ENCODE data around the gene CD177.
"Not testable (repeated sequence)": the region's sequence is repeated elsewhere in the genome, so short reads cannot be mapped to it uniquely, and the experiment has no call there.

The CD177 gene

DNA sequence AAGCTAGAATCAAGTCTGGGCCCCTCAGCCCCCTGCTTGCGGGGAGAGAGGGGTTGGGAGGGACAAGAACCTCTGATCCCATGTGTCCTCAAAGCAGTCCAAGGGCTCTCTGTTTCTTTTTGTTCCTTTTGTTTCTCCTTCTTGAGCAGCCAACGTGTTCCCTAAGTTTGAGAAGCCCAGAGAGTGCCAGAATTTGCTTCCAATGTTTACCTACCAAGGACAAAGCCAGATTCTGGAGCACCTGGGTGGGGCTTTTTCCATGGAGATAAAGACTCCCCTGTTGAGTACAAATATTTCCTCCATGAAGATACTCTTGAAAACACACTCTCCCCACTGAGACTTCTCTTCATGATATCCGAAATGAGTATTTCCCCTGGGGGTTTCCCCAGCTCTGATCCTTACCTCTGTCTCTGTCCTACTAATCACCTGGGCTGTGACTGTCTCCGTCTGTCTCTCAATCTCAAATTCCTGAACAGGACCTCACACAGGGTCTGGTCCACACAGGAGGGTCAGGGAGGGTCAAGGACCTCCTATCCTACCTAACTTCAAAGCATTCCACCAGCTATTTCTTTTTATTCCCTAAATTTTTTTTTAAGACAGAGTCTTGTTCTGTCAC lies 27.4 kb downstream of the CD177 start:
- DNase-seq (ENCODE audit: low read depth in 2 of 2), result no peak

DNA sequence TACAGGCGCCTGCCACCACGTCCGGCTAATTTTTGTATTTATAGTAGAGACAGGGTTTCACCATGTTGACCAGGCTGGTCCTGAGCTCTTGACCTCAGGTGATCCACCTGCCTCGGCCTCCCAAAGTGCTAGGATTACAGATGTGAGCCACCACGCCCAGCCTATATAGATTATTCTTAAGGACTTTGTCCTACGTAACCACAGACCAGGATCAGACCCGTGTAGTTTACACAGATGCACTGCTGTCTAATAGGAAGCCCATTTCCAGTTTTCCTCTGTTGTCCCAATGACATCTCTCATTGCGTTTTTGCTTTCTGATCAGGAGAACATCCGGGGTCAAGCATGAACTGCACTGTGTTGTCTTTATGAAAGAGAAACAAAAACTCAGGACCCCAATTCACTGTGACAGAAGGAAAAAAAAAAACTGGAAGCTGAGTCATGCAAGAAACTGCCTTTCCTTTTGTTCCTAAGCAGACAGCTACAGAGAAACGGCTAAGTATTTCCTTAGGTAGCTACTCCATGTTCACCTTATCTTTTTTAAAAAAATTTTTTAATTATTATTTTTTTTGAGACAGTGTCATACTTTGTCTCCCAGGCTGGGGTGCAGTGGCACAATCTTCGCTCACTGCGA lies 29.2 kb downstream of the CD177 start:
- not testable (repeated sequence) for DNase-seq (ENCODE audit: low read depth in 2 of 2)

DNA sequence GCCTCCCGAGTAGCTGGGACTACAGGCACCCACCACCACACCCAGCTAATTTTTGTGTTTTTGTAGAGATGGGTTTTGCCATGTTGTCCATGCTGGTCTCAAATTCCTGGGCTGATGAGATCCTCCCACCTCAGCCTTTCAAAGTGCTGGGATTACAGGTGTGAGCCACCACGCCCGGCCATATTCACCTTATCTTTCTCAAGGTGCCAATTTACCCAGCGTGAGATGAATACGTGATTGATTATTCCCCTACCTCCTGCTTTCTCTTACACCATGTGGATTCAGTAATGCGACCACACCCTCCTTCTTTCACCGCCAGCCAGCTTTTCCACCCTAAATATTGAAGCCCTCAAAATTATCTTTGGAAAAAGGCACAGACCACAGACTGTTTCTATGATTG lies 29.8 kb downstream of the CD177 start:
- not testable (repeated sequence) for DNase-seq (ENCODE audit: low read depth in 2 of 2)

DNA sequence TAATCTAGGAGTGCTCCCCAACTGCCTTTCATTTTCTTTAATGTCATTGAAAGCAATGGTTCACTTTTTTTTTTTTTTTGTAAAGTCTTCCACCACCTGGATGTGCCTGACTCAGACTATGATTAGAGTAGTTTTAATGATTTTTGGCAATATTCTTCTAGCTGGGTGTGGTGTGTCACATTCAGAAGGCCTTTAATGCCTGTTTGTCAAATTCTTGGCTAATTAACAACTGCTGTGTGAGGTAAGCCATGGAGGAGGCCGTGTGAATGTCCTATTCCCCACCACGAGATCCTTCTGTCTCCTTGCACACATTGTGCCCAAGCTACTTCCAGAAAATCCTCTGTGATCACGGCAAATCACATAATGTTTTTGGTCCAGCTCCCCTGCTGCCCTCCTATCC lies 30.3 kb downstream of the CD177 start:
- not testable (repeated sequence) for DNase-seq (ENCODE audit: low read depth in 2 of 2)

DNA sequence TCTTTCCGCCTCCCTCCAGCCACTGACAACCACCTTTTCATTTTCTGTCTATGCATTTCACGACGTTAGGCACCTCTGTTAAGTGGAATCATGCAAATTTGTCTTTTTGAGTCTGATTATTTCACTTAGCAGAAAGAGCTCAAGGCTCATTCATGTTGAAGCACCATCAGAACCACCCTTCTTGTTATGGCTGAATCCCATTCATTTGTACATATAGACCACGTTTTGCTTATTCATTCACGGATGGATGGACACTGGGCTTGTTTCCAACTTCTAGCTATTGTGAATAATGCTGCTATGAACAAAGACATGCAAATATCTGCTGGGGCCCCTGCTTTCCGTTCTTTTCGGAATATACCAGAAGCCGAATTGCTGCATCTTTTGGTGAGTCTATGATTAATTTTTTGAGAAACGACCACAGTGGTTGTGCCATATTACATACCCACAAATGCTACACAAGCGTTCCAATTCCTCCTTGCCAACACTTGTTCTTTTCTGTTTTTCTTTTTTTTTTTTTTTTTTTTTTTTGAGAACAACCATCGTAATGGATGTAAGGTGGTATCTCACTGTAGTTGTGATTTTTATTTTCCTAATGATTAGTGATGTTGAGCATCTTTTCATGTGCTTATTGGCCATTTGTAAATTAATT lies 37.5 kb downstream of the CD177 start:
- not testable (repeated sequence) for DNase-seq (ENCODE audit: low read depth in 2 of 2)

DNA sequence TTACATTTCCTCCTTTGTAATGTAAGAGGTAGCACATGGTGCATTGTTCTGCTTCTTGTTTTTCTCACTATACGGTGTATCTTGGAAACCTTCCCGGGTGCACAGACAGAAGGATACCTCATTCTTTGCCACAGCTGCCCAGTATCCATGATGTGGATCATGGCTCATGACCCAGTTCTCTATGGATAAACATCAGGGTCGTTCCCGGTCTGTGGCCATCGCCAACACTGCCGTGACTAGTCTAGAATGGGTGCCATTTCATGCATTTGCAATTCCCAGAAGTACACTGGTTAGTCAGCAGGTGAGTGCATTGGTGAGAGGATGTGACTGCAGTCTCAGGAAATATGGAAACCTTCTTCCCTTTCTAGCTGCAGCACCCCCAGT lies 38.1 kb downstream of the CD177 start:
- DNase-seq (ENCODE audit: low read depth in 2 of 2), result not testable (repeated sequence)

DNA sequence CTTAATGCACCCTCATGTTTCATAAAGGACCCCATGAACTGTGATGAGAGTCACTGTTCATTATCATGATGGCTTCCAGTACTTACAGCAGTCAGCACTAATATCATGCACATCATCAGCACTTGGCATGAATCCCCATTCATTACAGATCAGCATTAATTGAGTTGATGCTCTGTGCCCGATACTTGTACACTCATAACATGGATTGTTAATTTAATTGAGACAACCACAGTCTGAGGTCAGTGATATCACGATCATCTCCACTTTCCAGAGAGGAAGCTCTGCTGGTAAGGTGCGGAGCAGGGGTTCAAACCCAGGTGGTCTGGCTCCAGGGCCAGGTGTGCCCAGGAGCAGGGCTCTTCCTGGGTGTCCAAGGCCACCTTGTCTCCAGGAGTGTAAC lies 40.0 kb downstream of the CD177 start:
- not testable (repeated sequence) for DNase-seq (ENCODE audit: low read depth in 2 of 2)

DNA sequence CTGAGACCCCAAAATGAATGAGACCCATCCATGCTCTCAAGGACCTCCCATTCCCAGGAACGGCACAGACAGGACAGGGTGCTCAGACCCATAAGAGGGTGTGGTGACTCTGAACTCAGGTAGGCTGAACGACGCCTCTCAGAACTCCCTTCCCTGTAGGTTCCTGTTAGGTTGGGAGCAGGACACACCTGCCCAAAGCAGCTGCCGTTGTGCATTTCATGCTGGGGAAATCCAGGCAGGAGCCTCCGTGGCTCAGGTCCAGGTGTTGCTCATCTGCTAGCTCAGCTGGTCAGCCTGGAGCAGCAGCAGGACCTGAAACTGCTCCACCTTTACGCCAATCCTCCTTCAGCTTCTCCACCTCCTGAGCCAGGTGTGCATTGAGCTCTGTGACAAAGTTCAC lies 42.1 kb downstream of the CD177 start:
- no peak for DNase-seq (ENCODE audit: low read depth in 2 of 2)

DNA sequence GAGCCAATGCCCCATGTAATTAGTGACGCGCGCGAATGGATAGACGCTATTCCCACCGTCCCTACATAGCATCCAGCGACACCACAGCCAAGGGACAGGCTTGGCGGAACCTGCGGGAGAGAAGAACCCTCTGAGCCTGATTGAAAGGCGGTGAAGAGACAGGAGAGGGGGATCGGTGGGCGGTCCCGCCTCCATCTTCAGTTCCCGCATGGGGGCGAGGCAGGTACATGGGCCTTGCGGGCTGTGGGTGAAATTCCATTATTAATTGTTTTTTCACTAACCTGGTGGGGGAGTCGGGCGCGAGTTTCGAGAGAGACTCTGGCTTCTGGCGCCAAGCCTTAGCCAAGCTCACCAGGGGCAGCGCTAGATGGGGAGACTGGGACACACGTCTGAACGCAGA lies 52.8 kb downstream of the CD177 start:
- no peak for DNase-seq (ENCODE audit: low read depth in 2 of 2)

DNA sequence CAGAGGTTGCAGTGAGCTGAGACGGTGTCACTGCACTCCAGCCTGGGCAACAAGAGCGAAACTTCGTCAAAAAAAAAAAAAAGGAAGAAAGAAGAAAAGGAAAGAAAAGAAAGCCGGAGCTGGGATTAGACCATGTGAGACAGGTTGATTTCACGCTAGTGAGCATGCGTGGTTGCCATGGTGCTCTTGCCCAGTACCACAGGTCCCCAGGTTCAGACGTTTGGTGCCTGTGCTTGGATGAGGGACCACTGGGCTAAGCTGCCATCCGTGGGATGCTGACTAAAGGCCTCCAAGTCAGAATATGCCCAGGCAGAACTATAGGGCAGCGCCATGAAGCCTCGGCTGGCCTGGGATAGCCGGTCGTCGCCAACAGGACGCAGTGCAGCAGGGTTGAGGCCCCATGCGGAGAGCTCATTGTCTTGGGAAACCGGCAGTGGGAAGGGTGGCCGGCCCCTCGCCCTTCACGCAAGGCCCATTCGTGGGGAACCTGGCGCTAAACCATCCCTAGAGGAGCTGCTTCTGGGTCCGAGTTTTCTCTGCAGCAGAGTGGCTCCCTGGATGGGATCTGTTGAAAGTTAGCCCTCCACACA lies 54.0 kb downstream of the CD177 start:
- DNase-seq (ENCODE audit: low read depth in 2 of 2), result no peak

DNA sequence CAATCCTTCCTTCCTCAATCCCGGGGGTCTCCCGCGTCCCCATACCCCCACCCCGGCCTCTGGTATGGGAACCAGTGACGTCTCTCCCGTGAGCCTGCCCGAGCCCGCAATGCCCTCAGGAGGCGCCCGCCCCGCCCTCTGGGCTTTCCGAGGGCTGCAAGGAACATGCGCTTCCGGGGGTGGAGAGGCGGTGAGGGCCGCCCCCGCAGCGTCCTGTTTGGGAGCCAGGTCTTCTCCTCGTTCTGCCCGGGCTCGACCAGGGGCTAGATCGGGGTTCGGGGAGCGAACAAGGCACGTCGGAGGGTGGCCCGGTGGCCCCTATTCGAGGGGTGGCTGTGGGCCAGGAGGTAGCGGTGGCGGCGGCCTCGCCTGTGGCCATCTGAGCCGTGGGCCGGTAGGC lies 54.6 kb downstream of the CD177 start:
- no peak for DNase-seq (ENCODE audit: low read depth in 2 of 2)

DNA sequence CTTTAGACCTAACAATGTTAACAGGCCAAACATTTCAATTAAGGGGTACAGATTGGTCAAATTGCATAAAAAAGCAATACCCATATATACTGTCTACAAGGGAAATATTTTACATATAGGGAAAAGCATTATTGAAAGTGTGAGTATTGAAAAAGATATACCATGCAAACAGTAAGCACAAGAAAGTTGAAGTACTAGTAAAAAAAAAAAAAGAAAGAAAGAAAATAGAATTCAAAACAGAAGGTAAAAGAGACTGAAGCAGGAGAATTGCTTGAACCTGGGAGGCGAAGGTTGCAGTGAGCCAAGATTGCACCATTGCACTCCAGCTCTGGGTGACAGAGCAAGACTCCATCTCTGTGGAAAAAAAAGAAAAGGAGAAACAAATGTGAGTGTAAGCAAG lies 55.9 kb downstream of the CD177 start:
- DNase-seq (ENCODE audit: low read depth in 2 of 2), result no peak

DNA sequence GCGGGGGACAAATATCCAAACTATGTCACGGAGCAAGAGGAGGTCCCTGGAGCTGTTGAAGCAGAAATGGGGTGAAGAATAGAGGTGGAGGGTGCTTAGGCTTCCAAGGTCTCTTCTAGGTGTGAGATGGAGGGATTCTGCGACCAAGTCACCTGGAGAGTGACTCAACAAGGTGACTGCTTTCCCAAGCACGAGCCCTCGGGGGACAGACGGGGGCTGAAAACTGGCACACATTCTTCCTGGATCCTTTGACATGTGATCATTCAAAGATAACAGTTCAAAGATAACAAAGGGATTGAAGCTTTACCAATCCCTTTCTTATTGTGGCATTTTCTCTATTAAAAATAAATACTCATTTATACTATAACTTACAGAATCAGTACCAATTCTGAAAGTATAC lies 59.0 kb downstream of the CD177 start:
- no peak for DNase-seq (ENCODE audit: low read depth in 2 of 2)

All from stimulated activated CD4-positive, alpha-beta T cell treated with anti-CD3 and anti-CD28 coated beads, Interleukin-4, amount 100 ng/mL, for 48 hours (primary cell).